GM21786 (cell line): Measurements from ENCODE around the gene TRABD.

ENCODE experiments used
- ATAC-seq: cut with Tn5 transposase; IDR thresholded peaks from one replicate; pipeline ENCODE4 v1.9.1; 2021; ENCODE audit not compliant: unreplicated experiment

TRABD gene

DNA sequence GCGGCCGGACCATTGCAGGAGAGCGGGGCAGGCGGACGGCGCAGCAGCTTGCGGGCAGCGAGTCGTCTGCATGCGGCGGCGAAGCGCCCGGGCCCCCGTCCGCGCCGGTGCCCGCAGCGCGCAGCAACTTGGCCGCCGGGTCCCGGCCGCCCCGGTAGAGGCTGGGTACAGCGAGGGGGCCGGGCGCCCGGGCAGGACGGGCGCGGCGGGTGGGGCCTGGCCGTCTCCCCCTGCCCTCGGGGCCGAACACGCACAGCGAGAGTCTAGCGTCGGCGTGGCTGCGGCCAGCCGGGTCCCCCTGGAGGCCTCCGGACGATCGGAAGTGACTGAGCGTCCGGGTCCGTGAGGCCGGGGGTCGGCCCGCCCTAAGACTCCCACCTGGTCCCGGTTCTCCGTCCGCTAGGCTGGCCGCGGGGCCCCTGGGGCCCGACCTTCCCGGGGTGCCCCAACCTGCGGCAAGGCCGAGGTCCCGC is 775 bp upstream of the TRABD start:
- no peak for ATAC-seq

GRCh38 chr22:50186181-50186714 is 535 bp downstream of the TRABD start:
- no peak for ATAC-seq

- ATAC-seq, result no peak
Observed at GRCh38 chr22:50186761-50187523, 1.2 kb downstream of the TRABD start.

DNA sequence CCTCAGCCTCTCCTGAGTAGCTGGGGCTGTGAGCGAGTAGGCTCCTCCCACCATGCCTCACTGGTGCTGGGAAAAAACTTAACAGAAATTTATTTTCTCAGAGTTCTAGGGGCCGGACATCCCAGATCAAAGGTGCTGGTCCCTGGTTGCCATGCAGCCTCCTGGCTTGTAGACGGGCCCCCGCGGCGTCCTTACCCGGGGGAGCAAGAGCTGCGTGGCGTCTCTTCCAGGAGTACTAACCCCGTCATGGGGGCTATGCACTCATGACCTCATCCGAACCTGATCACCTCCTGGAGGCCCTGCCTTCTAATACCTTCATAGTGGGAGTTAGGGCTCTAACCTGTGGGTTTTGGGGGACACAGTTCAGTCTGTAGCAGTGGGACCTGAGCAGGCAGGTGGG is 2.6 kb downstream of the TRABD start:
- ATAC-seq, result no peak

- ATAC-seq, result no peak
Observed at GRCh38 chr22:50189184-50189848, 3.6 kb downstream of the TRABD start.

- peak; percentile 3 for ATAC-seq
Observed at GRCh38 chr22:50189849-50190181, 4.1 kb downstream of the TRABD start.

- ATAC-seq, result peak; percentile 35
Observed at GRCh38 chr22:50190182-50190940, 4.6 kb downstream of the TRABD start.

- no peak for ATAC-seq
Observed at GRCh38 chr22:50190941-50191741, 5.4 kb downstream of the TRABD start.

- no peak for ATAC-seq
Observed at GRCh38 chr22:50192436-50193204, 6.9 kb downstream of the TRABD start.

DNA sequence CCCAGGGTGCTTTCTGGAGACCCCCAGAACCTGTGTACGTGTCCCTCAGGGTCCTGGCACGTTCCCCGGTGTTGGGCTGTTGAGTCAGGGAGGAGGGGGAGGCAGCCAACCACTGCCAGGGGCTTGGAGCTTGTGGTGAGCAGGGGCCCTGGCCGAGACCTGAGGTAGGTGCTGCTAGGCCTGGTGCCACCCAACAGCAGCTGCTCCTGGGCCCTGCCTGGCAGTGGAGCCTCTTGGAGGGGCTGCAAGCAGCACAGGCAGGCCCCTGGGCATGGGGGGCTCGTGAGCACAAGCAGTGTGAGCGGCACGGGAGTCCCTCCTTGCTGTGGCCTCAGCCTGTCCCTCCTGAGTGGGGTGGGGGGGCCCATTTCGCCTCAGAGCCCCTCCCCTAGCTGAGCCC is 7.9 kb downstream of the TRABD start:
- ATAC-seq, result no peak

GRCh38 chr22:50194037-50194805 is 8.5 kb downstream of the TRABD start:
- ATAC-seq, result no peak

DNA sequence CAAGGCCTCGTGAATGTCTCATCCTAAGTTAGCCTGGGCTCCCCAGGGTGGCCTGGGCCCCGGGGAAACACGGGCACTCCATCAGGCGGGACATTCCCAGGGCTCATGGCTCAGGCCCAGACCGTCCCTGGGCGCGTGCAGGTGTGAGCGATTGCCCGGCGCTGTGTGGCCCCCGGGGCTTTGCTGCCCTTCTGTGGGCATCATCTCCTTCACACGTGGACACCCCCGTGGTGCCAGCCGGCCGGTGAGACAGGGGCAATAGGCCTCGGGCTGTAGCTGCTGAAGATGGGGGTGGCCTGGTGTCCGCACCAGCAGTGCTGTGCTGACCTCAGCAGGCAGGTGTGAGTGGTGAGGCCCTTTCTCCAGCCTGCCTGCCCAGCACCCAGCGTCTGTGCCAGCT is 10.5 kb downstream of the TRABD start:
- no peak for ATAC-seq

- ATAC-seq, result no peak
Observed at GRCh38 chr22:50197000-50197800, 11.5 kb downstream of the TRABD start.

- ATAC-seq, result no peak
Observed at GRCh38 chr22:50197856-50198623, 12.3 kb downstream of the TRABD start.

DNA sequence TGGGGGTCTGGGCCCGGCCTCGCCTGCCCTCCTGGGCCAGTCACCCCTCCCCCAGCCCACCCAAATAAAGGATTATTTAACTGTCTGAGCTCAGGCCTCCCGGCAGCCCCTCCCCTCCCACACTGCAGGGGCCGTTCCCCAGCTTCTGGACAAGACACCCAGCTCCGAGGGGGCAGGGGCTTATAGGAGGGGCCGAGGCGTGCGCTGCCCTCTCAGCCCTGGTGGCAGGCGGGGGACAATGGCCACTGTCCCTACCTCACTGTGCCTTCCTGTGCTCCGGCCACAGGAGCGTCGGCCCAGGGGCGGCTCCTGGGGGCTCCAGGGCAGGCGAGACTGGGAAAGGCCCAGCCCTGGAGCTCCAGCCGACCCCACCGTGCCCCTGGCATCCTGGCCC is 12.9 kb downstream of the TRABD start:
- no peak for ATAC-seq

DNA sequence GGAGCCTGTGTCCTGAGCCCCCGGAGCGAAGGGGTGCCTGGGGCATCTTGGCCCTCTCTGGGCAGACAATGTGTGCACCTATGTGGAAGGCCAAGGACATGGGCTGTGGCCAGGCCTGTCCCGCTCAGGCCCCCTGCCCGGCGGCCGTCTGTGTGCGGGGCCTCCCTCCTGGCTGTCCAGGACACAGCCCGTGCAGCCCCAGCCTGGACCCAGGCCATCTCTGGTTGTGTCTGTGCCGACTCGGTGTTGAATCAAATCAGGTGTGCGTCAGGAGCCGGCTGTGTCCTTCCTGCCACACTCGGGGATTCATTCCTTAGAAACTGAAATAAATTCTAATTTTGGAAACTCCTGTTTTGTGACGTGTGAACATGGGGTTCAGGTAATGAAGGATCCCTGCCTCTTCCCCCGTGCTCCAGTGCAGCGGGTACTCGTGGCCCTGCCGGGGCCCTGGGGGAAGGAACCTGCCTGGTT is 13.6 kb downstream of the TRABD start:
- no peak for ATAC-seq

- ATAC-seq, result no peak
Observed at GRCh38 chr22:50199829-50200460, 14.2 kb downstream of the TRABD start.
